ENCODE measurements around the gene NFIA.

DNA sequence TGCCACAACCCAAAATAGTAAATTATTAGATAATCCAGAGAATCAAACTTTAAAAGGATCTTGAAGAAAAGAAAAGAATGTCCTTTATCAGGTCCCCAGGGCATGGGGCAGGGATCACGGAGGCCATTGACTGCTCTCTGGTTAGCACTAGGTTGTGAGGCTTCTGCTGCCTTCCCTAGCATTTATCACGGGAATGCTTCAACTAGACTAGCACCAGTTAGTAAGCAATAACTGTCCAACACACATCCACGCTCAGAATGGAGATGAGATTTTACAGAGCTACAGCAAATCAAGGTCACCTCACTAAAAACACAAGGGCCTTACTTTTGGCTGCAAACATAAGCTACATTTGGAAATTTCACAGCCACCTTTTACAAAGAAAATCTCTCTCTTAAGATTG, 304.0 kb downstream of the NFIA start:
- TF ChIP-seq DNMT1 (CRISPR knock-in tag; IDR thresholded peaks at IDR 0.05) (no peak), ZSCAN12 (CRISPR knock-in tag; IDR thresholded peaks at IDR 0.05) (no peak), CTCF (CRISPR knock-in tag; IDR thresholded peaks at IDR 0.05) (no peak), PRDM15 (CRISPR knock-in tag; IDR thresholded peaks at IDR 0.05) (no peak), CHD4 (IDR thresholded peaks at IDR 0.05; ENCODE audit: borderline replicate concordance, low read length) (no peak), TARDBP (CRISPR knock-in tag; IDR thresholded peaks at IDR 0.05) (no peak), ZNF672 (CRISPR knock-in tag; IDR thresholded peaks at IDR 0.05) (no peak)
